KBM-7 (cell line): ENCODE measurements around the gene ZSCAN2.
"Not testable (repeated sequence)": the region's sequence is repeated elsewhere in the genome, so short reads cannot be mapped to it uniquely, and the experiment has no call there.

Experiments used
- DNase-seq: peaks from one replicate; pipeline ENCODE4 v3.0.0-alpha.2; 2015
- in situ Hi-C: fragments of 300-500 bp; cut with MboI; formaldehyde crosslinking; loops from 2 replicates; pipeline ENCODE4 v1.14.3; 2020; ENCODE audit warnings: low sequenced_read_pairs, low pct_unique_long_range_greater_than_20kb, mixed read lengths

Gene ZSCAN2

GRCh38 chr15:84631706-84632272 lies 31.0 kb downstream of the ZSCAN2 start:
- DNase-seq: no peak
- in situ Hi-C loops: no loop called here

GRCh38 chr15:84633311-84634227 lies 32.8 kb downstream of the ZSCAN2 start:
- in situ Hi-C loops: no loop called here

DNA sequence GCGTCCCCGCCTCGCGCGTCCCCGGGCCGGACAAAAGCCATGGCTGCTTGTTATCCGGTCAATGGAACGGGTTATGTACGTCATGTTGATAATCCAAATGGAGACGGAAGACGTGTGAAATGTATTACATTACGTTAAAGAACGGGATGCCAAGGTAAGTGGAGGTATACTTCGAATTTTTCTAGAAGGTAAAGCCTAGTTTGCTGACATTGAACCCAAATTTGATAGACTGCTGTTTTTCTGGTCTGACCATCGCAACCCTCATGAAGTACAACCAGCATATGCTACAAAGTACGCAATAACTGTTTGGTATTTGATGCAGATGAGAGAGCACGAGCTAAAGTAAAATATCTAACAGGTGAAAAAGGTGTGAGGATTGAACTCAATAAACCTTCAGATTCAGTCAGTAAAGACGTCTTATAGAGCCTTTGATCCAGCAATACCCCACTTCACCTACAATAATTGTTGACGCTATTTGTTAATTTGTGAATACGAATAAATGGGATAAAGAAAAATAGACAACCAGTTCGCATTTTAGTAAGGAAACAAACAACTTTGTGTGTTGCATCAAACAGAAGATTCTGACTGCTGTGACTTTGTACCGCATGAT lies 33.5 kb downstream of the ZSCAN2 start:
- no peak for DNase-seq
- in situ Hi-C loops: no loop called here

More at GRCh38 chr15:84633311-84634227, 32.8 kb downstream of the ZSCAN2 start:
- peak; percentile 88 for DNase-seq

DNA sequence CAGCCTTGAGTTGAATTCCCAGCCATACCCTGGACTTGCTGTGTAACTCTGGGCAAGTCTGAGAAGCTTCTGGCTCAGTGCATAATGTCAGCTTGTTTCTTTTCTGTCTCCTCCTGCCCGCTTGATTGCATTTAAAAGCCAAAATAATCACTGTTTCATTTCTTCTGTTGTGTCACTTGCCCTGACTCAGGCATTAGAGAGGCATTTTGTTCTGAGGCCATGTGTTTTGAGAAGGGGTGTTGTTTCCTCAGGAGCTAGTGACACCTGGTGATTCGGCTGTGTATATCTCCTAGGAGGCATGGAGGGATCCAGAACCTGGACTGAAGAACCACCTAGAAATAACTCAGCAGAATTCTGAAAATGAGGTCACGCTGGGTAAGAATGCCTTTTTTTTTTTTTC lies 37.3 kb downstream of the ZSCAN2 start:
- in situ Hi-C loops: no loop called here
- peak; percentile 74 for DNase-seq

DNA sequence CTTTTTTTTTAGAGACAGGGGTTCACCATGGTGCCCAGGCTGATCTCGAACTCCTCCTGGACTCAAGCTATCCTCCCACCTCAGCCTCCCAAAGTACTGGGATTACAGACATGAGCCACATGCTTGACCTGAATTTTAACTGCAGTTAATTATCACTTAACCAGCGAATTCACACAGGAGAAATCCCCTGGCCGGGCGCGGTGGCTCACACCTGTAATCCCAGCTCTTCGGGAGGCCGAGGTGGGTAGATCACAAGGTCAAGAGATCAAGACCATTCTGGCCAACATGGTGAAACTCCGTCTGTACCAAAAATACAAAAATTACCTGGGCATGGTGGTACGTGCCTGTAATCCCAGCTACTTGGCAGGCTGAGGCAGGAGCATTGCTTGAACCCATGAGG lies 41.1 kb downstream of the ZSCAN2 start:
- DNase-seq, in situ Hi-C loops: not testable (repeated sequence)

GRCh38 chr15:84642640-84643039 lies 41.8 kb downstream of the ZSCAN2 start:
- DNase-seq, in situ Hi-C loops: not testable (repeated sequence)

GRCh38 chr15:84643838-84644237 lies 43.0 kb downstream of the ZSCAN2 start:
- in situ Hi-C loops: no loop called here

DNA sequence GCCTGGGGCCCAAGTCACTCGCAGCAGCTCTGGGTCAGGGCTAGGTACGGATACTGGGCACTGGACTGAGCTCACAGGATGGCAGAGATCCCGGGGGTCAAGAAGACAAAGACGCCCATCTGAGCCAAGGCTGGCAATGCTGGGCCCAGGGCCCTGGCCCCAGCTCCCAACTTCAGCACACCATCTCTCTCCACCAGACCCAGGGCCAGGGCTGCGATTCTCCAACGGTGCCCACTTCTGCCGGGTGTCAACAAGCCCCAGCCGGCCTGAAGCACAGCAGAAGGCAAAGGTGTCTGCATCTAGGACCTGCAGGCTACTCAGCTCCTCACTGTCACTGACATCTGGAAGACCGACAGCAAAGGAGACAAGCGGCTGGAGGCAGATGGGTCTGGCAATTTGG lies 44.7 kb downstream of the ZSCAN2 start:
- no peak for DNase-seq
- in situ Hi-C loops: no loop called here

More at GRCh38 chr15:84643838-84644237, 43.0 kb downstream of the ZSCAN2 start:
- DNase-seq: no peak

DNA sequence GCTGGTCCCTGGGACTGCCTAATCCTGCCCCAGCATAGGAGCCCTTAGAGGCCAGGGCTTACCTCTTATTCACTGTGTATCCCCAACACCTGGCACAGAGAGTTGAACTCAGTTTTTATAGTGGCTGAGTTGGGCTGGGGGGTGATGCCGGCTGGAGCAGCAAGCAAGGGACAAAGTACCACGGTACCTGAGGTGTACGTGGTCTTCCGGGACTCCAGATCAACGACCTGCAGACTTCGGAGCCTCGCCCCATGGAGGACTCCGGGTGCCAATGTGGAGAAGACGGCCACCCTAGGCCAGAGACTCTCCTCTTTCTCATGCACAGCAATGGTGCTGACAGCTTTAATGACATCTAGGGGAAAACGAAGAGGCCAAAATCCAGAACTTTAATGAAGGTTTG lies 45.2 kb downstream of the ZSCAN2 start:
- in situ Hi-C loops: no loop called here

GRCh38 chr15:84647726-84648125 lies 46.9 kb downstream of the ZSCAN2 start:
- no peak for DNase-seq
- in situ Hi-C loops: no loop called here

More for the DNA sequence above, 45.2 kb downstream of the ZSCAN2 start:
- DNase-seq: no peak

GRCh38 chr15:84648539-84648938 lies 47.7 kb downstream of the ZSCAN2 start:
- no peak for DNase-seq

GRCh38 chr15:84649706-84650105 lies 48.9 kb downstream of the ZSCAN2 start:
- no peak for DNase-seq
- in situ Hi-C loops: no loop called here

More at GRCh38 chr15:84648539-84648938, 47.7 kb downstream of the ZSCAN2 start:
- in situ Hi-C loops: no loop called here

GRCh38 chr15:84653584-84653909 lies 52.7 kb downstream of the ZSCAN2 start:
- in situ Hi-C loops: no loop called here

DNA sequence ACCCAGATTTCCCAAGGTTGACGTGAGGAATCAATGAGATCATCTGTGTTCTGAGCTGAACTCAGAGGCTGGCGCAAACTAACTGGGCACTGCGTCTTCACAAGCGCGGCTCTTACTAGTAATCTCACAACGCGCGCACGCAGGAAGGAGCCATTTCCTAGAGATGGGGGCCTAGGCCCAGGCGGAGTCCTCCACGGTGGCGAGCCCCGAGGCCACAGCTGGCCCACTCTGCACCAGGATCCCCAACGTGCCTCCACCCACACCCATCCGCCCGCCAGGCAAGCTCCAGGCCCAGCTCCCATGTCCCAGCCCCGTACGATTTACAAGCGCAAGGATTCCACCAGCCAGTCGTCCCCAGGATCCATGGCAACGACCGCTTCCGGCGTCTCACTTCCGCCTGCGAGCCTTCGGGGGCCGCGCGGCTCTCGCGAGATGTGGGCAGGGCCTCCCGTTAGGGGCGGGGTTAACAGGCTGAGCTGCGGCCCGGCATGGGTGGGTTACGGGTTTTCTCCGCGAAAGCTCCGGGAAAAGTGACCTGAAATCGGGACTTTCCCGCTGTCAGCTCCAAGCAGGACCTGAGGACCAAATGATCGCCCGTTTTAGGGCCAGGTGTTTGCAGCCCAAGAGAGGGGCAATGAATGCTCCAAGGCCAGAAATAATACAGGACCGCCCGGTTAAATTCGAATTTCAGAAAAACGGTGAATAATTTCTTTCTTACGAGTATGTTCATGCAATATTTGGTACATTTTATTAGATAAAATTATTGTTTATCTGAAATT lies 53.3 kb downstream of the ZSCAN2 start, which contains the start of gene WDR73:
Gene WDR73, minus strand, starts transcription at position 374 of the 779 bp plus-strand sequence. Its CDS starts 9 bp downstream, at position 365.
- peak; percentile 99 for DNase-seq
- in situ Hi-C loops: no loop called here

More at GRCh38 chr15:84653584-84653909, 52.7 kb downstream of the ZSCAN2 start:
- no peak for DNase-seq

DNA sequence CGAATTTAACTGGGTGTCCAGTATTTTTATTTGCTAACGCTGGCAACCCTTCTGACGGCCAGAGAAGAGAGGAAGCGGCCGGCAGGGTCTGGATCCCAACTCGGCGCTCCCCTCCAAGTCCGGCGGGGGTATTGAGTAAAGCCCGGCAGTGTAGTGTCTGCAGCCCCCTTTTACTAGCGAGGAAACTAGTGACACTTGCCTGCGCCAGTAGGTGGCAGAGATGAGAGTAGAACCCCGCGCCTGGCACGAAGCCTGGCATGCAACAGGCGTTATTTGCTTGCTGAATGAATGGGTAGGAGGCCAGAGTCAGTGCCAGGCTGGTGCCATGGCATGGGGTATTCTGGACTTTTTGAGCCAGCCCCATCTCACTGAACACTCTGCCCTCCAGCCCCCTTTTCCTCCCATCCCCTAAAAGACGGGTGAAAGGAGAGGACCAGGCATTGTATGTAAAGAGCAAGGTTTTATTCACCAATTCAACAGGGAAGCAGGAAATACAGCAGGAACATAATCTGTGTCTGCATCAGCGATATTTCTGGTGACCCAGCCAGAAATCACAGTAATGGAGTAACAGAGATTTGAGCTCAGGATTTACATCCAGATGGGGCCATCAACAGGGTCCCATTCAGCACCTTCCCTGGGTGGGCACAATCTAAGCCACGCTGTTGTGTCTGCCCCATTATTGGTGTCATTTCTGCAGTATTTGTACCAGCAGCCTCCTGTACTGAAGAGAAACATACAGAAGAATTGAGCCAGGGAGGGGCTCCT lies 54.1 kb downstream of the ZSCAN2 start:
- DNase-seq: peak; percentile 94
- in situ Hi-C loops: no loop called here

DNA sequence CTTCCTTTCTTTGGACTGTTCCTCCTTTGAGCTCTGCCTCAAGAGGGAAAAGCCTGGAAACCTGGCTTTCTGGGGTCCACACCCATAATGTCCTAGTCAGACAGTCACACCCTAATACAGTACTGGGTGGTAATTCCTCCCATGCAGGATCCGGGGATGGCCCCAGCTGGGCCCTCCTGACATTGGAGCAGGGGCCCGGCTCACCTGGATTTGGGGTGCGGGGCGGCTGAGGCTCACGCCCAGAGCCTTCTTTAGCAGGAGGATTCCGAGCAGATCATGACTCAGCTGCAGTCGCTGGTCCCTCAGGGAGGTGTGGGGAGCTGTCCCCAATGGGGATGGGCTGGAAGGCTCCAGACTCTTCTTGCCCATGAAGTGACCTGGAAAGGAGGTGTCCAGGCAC lies 56.2 kb downstream of the ZSCAN2 start:
- DNase-seq: no peak
- in situ Hi-C loops: no loop called here

GRCh38 chr15:84657748-84658079 lies 56.9 kb downstream of the ZSCAN2 start:
- no peak for DNase-seq
- in situ Hi-C loops: no loop called here

GRCh38 chr15:84658080-84658787 lies 57.4 kb downstream of the ZSCAN2 start, which contains the start of gene NMB:
NMB (minus strand) TSS chr15:84658199; CDS start chr15:84658152, 47 bp downstream.
- in situ Hi-C loops: no loop called here
- peak; percentile 96 for DNase-seq
